SKM-1 treated with dmso at 0.1 percent for 144 hours (cell line): ENCODE data around the gene H2BW2.
"Not testable (repeated sequence)": the region's sequence is repeated elsewhere in the genome, so short reads cannot be mapped to it uniquely, and the experiment has no call there.

Experiments used
- DNase-seq: peaks from one replicate; lab custom pipeline; 2025; ENCODE audit not compliant: unreplicated experiment; lab: John Stamatoyannopoulos, UW

The H2BW2 gene

DNA sequence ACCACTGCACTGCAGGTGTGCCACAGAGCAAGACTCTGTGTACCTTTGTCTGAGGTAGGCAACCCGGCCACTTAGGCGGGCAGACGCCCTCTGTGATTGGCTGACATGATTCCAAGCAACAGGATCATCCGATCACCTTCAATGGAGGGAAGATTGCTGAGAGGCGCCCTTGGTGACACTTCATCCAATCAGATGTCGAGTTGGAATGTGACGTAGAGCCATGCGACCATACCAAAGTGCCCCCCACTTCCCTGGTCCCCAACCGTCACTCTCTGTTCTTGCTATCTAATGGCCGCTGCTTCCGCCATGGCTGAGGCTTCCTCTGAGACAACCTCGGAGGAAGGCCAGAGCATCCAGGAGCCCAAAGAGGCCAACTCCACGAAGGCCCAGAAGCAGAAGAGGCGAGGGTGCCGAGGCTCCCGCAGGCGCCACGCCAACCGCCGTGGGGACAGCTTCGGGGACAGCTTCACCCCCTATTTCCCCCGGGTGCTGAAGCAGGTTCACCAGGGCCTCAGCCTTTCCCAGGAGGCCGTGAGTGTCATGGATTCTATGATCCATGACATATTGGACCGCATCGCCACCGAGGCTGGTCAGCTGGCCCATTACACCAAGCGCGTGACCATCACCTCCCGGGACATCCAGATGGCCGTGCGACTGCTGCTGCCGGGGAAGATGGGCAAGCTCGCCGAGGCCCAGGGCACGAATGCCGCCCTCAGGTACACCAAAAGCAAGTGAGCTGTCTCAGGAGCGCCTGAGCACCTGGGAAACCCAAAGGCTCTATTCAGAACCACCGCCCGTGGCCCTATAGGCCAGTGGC is at the start of gene H2BW2:
H2BW2 (plus strand) TSS at position 268 of the 817 bp plus-strand sequence; CDS start at position 307, 39 bp downstream.
- no peak for DNase-seq

GRCh38 chrX:103999234-103999633 is 40.5 kb upstream of the H2BW2 start:
- no peak for DNase-seq

GRCh38 chrX:104008831-104009230 is 30.9 kb upstream of the H2BW2 start:
- no peak for DNase-seq

GRCh38 chrX:104013158-104013557 is 26.6 kb upstream of the H2BW2 start:
- no peak for DNase-seq

DNA sequence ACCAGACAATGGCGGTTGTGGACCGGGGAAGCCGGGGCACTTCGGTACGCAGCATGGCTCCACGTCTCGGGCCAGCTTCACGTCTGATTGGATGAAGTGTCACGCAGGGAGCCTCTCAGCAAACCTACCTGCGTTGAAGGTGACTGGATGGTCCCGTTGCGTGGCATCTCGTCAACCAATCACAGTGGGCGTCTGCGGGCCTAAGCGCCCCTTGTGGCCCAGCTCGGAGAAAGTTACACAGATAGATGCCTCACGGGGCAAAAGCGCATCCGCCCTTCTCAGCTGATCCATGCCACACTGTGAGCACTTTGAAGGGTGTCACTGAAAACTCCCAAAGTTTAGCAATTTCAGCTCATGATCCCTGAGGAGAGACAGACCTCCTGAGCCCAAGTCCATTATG is 26.1 kb upstream of the H2BW2 start, which contains the start of gene H2BW1:
H2BW1 (minus strand) TSS at position 103 of the 400 bp plus-strand sequence. CDS start 132 bp downstream, outside the sequence.
- no peak for DNase-seq

DNA sequence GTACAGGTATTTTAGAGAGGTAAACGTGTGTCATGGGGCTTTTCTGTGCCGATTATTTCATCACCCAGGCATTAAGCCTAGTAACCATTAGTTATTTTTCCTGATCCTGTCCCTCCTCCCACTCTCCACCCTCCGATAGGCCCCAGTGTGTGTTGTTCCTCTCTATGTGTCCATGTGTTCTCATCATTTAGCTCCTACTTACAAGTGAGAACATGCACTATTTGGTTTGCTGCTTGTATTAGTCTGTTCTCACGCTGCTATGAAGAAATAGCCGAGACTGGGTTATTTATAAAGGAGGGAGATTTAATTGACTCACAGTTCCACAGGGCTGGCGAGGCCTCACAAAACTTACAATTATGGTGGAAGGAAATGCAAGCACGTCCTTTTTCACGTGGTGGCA is 24.2 kb upstream of the H2BW2 start:
- DNase-seq, result not testable (repeated sequence)

- no peak for DNase-seq
These were observed 21.6 kb upstream of the H2BW2 start for GRCh38 chrX:104018126-104018525.

DNA sequence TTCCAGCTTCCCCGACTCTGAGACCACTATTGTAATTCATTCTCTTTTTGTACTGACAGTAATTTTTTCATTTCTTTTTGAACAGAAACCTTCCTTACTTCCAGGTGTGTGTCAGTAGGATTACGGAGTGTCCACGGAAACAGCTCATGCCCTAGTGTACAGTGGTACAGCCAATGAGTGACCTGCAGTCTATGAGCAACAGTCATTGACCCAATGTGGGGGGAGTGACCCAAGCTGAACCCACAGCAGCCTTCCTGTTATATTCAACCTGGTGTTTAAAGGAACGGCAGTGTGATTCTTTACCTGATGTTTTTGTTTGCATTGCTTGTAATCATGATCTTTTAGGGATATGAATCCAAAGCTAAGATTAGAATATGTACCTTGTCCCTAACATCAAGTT is 1.2 kb downstream of the H2BW2 start:
- DNase-seq, result no peak

DNA sequence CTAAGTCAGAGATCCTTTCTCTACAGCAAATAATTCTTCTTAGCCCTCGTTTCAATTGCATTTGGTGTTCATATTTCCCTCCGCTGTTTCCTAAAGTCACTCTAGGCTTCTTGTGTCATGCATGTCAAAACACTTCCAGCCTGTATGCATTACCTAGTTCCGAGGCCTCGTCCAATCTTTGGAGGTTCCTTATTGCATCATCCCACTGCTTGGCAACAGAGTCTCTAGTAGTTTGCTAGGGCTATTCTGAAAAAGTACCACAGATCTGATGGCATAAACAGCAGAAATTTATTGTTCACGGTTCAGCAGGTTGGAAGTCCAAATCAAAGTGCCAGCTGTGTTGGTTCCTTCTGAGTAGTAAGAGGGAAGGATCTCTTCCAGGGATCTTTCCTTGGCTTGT is 5.9 kb downstream of the H2BW2 start:
- DNase-seq, result no peak

- DNase-seq, result no peak
These were observed 7.4 kb downstream of the H2BW2 start for GRCh38 chrX:104047171-104047570.

DNA sequence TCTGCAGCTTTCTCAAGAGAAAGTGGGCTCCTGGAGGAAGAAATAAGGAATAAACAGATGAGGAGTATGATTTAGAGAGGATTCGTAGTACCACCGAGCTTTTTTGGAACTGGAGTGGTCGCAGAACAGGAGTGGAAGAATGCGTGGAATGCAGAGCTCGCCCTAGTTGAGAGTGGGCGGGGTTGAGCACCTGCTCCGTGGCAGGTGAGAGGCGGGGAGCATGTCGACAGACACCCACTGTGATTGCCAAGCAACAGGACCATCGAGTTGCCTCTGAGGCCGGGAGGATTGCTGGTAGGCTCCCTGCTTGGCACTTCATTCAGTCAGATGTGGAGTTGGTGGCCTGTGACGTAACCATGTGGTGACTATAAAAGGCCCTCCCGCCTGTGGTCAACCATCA is 15.2 kb downstream of the H2BW2 start:
- DNase-seq, result not testable (repeated sequence)

- DNase-seq, result not testable (repeated sequence)
These were observed 22.9 kb downstream of the H2BW2 start for GRCh38 chrX:104062636-104063035.

DNA sequence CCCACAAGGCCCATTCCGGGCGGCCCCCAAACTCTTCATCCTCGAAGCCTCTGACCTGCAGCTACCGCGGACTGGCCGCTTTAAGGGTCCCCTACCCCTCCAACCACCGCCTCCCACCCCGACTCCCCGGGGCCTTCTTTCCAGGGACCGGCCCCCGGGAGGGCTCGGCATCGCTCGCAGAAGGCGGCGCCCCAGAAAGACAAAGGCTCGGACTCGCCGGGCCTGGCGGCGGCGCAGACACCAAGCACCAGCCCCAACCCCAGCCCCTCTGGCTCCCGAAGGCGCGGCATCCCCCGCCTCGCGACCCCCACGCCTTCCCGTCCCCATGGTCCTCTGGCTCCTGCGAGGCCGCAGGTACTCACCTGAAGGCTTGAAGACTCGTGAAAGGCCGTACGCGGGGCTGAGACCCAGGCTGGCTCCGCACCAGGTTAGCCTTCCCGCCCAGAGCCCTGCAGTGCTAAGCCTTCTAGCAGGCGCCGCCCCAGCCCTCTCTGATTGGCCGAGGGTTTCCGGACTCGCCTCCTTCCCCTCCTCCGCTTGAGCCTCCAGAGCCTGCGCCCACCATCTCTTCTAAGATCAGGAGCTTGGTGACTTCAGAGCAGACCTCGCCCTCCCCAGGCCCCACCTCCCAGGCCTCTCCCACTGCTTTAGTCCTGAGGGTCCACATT is 36.2 kb downstream of the H2BW2 start, which contains the start of gene TMSB15C:
TMSB15C (minus strand) TSS at position 459 of the 668 bp plus-strand sequence.
- DNase-seq, result not testable (repeated sequence)

GRCh38 chrX:104077854-104078253 is 38.1 kb downstream of the H2BW2 start:
- not testable (repeated sequence) for DNase-seq

GRCh38 chrX:104084063-104084462 is 44.3 kb downstream of the H2BW2 start:
- no peak for DNase-seq

DNA sequence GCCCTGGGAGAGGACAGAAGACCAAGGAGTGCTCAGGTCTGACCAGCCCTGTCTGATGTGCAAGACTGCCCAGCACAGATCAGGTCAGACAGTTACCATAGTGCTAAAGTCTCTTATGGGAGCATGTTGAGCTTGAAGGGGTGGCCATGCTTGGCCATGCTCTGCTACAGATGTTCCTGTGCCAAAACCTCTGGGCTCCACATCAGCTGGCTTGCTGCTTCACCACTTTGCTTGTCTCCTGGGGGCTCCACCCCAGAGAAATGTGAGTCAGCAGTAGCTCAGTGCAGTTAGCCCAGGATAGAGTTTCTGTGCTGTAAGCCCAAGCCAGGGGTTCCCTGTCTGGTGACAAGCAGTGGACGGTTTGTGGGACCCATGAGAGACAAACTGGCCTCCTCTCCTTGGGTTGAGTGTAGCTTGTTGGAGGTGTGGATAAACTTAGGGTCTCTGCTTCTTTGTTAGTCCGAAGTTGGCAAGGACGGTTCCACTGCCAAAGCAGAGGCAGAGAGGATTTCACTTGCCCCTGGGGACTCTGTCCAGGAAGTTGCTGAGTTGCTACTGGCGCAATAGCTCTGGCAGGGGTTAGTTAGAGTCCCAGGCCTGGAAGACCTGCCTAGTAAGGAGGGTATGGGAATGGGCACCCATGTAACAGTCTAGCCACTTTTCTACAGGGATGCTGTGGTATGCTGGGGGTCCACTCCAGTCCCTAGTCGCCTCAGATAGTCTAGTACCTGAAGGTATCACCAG is 45.0 kb downstream of the H2BW2 start:
- no peak for DNase-seq

- no peak for DNase-seq
These were observed 45.7 kb downstream of the H2BW2 start for GRCh38 chrX:104085477-104085876.

DNA sequence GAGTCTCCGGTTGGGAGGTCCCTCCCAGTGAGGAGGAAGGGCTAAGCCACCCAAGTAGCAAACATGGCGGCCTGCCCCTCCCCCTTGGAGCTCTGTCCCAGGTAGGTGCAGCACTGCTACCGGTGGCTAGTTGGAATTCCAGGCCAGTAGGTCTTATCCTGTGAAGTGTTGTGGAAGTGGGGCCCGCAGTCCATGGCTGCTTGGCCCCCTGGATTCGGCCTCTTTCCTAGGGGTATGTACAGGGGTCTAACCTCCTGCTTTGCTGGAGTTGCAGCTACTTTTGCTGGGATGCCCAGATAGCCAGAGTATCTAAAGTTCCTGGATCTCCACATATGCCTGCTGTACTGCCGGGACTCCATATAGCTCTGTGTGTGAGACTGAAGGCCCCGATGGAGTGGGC is 46.2 kb downstream of the H2BW2 start:
- no peak for DNase-seq
